Activated effector memory CD4-positive, alpha-beta T cell treated with Interleukin-2 at 50 U/mL for 16 hours (primary cell): ENCODE measurements around the gene CDH26.

Source experiments
- DNase-seq: peaks from one replicate; pipeline ENCODE4 v3.0.0-alpha.2; 2020

The CDH26 gene

DNA sequence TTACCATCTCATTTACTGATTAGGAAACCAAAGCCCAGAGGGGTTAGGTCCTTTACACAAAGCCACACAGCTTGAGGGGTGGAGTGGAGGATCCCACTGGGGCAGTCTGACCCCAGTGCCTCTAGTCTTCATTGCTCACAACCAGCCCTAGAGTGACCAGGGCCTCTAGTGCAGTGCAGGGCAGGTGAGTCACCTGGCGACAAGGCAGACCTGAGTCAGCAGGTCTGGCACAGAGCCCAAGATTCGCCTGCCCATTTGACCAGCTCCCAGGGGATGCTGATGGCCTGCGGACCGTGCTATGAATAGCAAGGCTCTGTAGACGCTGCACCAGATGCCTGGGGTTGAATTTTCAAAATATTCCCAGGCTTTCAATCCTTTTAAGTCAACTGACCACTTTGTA, 29.9 kb downstream of the CDH26 start:
- no peak for DNase-seq

DNA sequence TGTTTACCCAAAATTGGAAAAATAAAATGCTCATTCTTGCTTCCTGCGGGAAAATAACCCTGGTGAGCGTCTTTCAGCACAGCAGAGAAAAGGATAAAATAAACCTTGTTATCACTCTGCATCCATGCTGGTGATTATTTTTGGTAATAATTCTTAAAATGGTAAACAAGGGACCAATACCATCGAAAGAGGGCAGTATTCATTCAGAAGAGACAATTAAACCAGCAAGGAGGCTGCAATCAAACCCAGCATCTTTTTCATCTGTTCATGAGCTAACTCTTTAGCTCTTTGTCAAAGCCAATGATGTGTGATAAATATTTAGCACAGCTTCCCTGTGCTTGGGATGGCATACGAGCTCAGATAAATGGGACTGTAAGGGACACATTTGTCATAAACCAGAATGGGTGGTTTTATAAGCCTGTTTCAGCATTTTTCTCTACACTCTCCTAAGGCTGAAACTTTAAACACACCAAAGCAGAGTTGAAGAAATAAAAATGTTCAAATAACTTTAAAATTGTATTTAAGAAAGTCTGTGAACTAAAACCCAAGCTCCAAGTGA, 34.4 kb downstream of the CDH26 start:
- DNase-seq: no peak

DNA sequence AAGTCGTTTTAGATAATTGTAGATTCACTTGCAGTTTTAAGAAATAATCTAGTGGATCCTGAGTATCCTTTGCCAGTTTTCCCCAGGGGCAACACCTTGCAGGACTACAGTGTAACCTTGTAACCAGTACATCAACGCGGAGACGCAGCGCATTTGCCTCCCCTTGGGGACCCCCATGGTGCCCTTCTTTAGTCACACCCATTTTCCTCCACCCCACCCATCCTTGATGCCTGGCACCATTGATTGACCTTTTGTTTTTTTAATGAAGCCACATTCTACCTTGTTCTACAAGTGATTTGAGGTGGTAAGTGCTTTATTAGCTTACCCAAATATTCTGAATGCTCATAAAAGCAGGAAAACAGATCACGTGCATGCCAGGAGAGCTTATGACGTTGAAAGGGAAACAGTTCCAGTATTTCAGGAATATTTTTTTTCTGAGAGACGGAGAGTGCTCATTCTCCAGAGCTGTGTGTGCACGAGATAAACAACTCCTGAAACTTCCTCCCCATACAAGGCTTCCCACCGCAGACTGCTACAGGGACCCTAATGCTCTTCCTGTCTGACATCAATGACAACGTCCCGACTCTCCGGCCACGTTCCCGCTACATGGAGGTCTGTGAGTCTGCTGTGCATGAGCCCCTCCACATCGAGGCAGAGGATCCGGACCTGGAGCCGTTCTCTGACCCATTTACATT, 35.7 kb downstream of the CDH26 start:
- DNase-seq: no peak

DNA sequence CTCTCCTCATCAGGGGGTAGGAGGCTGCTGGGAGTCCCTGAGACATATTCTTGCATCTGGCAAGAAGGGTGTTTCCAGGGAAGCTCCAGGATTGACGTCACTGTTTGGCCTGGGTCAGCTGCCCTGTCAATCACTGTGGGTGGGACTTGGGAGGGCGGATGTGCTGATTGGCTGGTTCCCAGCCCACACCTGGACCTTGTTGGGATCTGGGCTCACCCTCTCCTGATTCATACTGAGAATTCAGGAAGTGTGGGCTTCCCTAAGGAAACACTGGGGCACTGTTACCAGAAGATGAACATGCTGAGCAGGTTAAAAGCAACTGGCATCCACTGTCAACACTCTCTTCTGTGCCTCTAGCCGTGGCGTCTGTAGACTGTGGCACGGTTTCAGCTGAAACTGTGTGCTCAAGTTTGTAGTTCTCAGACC, 36.5 kb downstream of the CDH26 start:
- DNase-seq: no peak

DNA sequence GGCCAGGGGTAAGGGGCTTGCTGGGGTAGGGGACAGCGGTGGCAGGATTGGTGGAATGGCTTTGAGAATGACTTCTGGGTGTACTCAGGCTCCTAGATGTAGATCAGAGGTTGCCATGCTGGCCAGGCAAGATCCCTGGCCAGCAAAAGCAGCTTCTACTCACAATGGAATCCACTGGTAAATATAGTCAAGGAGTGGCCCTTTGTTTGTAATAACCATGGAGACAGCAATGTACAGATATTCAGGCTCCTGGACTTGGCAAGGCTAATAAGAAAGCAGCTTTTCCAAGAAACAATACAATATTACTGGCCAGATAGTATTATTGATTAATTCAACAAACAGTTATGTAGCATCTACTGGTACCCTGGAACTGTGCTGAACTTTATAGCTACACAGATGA, 37.9 kb downstream of the CDH26 start:
- DNase-seq: no peak

DNA sequence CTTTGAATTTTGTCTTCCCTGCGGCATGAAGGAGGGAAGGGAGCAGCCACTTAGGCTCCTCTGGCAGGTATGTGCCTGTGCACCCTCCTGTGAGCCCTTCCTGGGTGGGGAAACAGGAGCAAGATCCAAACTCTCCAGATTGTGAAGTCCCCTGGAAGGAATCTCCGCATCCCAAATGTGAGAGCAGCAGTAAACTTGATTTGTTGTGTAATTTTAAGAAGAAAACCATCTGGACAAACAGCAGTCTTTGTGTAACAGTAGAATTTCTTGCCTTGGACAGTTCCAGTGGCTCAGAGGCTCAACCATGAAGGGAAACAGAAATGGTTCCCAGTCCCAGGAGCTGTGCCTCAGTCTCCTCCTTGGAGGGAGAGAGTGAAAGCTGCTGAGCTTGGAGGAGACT, 39.7 kb downstream of the CDH26 start:
- DNase-seq: no peak

DNA sequence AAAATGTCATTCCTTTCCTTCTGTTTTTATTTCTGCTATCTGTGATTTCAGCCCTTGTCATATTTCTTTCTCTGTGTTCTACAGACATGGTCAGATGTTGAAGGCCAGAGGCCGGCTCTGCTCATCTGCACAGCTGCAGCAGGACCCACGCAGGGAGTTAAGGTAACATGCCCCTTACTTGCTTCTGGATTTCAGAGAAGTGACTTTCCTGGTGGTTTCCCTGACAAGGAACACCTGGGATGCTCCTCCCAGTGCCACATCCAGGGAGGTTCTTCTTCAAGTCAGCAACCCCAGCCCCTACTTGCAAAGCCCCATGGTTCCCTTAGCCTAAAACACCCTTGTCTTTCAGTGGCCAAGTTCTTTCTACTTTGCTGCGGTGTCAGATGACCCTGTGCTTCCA, 41.3 kb downstream of the CDH26 start:
- no peak for DNase-seq

DNA sequence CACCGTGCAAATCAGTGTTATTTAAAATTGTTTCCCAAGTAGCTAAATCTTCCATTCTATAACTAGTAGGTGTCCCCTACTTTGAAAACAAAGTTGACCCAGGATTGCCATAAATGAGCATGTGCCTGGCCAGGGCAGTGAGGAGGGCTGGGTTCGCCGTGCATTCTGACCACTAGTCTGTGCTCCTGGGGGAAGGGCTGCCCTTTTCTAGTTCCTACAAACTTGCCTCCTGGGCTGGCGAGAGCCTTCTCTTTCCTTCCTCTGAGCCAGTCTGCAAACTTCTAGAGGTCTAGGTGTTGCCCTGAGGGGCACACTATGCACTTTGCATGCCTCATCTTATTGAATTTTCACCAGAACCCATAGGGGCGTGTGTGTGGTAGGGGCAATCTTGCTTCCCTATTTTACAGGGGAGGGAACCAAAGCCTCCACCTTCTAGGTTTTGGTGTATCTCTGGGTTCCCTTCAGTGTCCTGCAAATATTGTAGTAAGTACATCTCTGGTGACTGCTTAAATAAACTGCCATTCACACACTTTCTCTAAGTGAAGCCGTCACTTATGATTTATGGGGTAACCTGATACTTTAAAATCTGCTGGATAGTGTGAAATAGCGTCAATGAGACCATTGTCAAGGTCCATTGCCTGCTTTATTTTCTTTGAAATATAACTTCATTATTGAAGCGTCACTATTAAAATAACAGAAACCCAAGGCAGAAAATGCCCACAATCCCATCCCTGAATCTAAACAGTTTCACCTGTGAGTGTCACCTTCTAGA, 42.2 kb downstream of the CDH26 start:
- no peak for DNase-seq

DNA sequence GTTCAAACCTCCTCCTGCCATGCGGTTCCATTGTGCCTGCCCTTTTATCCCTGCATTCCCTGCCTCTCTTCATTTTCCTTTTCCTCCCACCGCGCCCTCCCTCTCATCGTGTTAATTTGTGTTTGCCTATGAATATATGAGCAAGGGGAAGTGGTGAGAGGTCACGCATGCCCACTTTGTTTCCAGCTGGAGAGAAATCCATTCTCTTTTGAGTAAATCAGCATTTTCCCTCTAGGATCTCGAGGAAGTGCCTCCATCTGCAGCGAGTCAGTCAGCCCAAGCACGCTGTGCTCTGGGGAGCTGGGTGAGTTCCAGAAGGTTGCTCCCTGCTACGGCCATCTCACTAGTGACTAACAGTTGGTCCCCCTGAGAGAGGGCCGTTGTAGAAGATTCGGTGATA, 42.9 kb downstream of the CDH26 start:
- DNase-seq: no peak

DNA sequence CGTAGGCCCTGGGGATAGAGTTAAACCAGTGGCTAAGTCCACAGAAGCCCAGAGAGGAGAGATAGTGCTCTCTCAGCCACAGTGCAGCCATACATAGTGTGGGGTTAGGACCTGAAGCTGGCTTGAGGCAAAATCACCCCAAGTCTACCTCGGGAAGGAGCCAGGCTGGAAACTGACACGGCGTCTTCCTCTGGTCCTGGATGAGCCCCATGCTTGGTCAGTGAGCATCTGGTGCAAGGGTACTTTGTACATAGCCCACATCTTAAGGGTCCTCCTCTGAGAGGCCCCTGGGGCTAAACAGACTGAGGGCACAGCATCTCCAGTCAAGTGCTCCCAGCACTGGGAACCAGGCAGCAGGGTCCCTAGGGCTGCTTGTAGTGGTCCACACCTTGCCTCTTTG, 45.6 kb downstream of the CDH26 start:
- DNase-seq: no peak

DNA sequence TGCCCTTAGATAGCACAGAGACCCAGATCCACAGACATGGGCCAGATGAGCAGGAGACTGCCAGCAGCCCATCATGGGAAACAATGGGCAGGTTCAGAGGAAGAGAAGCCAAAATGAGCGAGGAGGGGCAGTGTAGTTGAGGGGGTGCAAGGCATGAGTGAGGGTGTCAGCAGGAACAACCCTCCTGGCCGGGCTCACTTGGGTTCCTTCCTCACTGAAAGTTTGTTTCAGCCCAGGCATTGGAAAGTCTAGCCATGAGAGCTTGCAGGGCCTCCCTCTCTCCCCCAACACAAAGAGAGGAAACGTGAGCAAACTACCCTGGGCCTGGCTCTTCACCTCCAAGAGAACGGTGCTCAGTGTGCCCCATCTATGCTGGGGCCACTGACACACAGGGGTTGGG, 48.0 kb downstream of the CDH26 start:
- DNase-seq: no peak

DNA sequence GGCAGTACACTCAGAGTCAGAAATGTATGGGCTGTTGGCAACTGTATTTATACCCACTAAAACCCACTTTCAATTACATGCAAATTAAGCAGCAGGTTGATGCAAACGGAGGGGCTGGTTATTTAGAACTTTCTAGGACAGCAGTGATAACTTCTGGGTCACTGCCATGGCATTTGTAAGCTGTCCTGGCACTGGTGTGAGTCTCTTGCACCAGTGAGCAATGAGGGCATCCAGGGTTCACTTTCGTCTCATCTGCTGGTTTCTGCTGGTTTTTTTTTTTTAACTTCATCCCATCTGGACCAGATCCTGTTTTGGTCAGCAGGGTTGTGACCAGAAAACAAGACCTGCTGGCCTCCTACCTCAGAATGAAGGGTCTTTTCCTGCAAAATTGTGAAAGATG, 49.2 kb downstream of the CDH26 start:
- no peak for DNase-seq

DNA sequence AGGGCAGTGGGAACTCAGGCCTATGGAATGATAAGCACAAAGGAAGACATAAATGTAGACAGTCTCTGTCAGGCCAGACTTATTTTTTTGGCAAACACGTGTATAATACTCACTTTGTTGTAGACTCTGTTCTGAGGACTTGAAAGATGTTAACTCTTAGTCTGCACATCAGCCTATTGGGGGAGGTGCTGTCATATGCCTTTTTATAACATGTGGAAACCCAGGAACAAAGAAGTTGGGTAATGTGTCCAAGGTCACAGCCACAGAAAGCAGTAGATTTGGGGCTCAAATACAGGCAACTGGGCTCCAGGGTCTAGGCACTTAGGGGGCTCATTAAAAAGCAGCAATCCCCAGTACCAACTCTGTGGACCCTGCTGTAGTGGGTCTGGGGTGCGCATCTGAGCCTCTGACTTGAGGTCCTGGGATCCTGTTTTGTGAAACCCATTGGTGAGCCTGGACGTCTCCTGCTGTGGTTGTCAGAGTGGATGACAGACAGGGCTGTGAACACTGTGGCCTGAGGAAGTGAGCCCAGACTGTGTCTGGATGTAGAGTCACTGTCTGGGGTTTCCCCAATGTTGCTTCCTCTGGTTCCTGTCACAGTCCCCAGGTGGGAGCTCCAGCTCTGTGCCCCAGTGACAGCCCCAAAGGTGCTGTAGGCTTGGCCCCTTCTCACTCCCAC, 50.0 kb downstream of the CDH26 start:
- DNase-seq: no peak

DNA sequence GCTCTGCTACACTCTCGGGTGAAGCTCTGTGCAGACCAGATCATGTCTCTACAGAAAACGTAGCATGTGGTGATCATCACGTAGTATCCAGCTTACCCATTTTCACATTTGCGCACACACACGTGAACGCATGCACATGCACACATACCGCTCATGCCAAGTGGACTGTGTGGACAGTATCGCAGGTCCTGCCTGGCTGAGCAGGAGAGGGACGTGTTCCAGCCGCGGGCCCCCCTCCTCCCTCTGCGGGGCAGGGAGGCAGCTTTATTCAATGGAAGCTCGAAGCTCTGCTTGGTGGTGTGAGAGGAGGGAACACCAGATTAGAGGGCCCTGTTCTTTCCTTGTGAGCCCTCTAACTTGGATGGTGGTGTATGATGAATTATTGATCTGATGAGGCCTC, 51.1 kb downstream of the CDH26 start:
- no peak for DNase-seq

DNA sequence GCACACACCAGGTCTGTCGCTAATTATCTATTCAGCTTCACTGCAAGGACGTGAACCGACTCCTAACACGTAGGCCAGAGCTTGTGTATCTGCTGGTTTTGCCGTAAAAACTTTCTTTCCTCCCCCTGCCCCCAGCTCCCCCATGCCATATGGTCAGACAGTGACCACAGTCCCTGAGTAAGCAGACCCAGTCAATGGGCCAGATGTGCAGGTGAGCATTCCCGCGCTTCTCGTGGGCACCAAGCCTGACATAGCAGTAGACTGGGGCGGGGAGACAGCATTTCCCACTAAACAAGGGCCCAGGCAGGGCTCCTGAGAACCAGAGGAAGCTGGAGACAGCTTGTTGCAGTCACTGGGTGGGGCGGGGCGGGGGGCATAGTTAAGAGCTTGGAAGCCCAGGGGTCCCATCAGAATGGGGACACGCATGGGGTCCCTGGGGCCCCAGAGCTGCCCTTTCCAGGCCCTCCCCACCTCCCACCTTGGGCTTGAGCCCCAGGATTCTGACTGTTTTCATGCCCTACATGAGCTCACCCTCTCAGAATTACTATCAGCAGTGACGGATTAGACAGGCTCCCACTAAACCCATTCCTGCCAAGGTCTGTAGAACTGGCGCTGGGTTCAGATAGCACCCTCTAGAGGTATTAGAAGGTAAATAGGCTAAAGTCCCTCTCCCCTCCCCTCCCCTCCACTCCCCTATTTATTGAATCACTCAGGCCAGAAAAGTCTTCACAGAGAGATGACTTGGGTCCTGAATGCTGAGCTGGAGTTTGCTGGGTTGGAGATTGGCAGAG, 51.8 kb downstream of the CDH26 start:
- DNase-seq: no peak

DNA sequence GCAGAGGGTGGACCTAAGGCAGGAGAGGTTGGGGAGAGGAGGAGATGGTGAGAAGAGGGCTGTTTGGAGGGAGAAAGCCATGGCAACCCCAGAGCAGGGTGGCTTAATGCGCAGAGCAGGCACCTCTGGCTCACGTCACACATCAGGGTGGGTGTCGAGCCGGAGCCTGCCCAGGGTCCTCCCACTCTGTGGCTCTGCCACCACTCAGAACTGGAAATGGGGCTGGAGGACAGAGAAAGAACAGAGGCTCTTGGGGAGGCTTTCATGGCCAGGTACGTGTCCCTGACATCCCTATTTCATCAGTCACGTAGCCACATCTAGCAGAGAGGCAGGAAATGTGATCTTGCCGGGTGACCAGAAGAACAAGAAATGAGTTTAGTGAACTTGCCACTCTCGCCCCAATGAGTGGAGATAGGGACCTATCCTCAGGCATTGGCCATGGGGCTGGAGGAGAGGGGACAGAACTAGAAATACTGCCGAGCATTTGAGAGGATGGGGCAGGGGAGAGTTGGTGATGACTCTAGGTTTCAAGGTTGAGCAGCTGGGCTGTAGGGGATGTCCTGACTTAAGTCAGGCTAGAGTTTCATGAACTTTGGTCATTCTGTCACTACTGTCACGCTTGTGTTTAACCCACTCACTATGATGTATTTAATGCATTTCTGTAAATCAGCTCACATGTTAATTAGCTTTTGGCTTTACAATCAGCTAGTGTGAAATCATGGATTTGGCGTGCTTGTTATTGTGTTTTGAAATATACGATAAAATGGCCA, 52.7 kb downstream of the CDH26 start:
- DNase-seq: no peak

DNA sequence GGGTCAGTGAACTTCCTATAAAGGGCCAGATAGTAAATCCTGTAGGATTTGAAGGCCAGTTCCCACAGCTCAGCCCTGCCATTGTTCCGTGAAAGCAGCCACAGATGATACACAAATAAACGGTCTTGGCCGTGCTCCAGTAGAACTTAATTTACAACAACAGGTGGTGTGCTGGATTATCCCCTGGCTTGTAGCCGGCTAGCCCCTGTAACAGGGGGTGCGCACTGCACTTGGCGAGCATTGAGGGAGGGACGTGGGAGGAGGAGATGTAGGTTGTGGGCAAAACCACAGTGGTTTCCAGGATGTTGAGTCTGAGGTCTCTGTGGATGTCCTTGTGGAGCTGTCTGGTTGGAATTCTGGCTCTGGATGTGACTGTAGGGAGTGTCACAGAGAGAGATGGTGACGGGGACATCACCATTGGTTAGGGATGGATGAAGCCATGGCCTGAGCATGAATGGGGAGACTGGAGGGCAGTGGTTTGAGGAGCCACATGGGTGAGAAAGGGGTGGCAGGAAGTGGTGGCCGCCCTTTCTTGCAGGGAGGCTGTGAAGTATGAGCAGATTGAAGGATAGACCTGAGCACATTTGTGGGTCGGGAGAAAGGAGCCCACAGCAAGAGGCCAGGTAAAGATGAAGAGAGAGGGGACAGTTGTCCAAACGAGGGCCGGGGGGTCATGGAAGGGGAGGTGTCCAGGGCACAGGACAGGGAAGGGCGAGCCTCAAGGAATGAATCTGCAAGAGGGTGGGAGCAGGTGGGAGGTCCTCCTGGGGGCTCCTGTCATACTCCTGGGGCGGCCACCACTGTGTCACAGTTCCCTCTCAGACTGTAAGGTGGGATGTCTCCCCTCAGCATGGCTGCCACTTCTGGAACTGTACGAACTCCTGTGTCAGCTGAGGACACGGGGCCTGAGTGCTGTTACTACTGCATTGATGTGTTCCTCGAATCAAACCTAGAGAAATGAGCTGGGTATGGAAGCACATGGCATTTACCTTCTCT, 53.6 kb downstream of the CDH26 start:
- DNase-seq: no peak

DNA sequence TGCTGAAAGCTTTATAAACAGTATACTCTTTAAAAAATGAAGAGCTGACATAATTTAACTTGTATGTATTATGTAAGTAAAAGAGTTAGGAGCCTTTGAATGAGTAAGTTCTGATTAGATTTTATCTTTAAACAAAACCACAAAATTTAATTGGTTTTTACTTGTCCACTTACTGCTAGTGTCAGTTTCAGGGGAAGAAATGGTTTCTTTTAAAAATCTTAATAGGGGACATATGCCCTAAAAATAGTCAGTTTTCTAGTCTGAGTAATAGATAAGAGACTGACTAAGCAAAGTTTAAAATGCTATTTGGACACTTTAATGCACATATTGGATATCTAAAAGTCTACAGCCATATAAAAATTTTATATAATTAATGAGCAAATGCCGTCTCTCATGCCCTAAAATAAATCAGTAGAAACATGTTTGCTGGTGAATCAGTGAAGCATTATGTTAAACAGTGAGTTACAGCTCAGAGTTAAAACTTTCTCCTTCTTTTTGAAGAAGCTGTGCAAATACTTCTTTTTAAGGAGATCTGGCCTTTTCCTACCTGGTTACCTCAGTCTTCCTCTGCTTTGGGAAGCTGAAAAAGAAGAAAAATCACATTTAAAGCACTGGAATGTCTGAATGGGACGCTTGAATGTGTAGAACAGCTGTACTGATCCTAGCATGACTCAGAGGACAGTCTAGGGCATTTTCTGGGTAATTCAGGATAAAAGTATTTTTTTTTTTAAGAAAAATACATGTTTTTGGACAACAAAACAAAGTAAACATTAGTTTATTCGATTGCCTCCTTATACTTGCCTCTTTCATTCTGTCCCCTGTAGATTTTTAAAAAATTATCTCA, 55.3 kb downstream of the CDH26 start:
- DNase-seq: no peak

DNA sequence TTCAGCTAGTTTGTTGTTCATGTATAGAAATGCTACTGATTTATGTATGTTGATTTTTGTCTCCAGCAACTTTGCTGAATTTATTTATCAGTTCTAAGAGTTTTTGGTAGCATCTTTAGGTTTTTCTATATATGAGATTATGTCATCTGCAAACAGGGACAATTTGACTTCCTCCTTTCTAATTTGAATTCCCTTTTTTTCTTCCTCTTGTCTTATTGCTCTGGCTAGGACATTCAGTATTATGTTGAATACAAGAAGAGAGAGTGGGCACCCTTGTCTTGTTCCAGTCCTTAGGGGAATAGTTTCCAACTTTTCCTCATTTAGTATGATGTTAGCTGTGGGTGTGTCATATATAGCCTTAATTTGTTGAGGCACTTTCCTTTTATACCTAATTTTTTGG, 58.2 kb downstream of the CDH26 start:
- DNase-seq: no peak

DNA sequence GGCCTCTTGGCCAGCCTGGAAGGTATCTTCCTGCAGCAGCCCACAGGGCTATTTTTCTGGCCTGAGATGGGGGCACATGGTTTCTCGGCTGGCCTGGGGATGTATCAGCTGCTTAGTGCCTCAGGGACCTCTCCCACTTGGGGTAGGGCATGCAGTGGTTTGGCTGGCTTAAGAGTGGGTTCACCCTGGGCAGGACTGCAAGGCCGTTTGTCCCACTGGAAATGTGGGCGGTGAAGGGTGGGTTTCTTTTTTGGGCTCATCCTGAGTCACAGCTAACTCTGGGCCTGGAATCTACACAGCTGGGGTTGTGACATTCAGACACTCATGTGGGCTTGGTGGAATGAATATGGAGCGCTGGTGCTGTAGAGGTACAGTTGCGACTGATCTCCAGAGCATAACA, 62.0 kb downstream of the CDH26 start:
- DNase-seq: no peak
